CD4-positive, alpha-beta T cell treated with Interleukin-17A for 1 hour (primary cell): Measurements from ENCODE around the gene CLDN4.
"Not testable (repeated sequence)": the region's sequence is repeated elsewhere in the genome, so short reads cannot be mapped to it uniquely, and the experiment has no call there.

Experiments used
- DNase-seq: peaks from one replicate; pipeline ENCODE4 v3.0.0-alpha.2; 2020

CLDN4 gene

GRCh38 chr7:73823873-73824592, 6.8 kb upstream of the CLDN4 start:
- DNase-seq: no peak

- DNase-seq: no peak
These were observed 5.8 kb upstream of the CLDN4 start for GRCh38 chr7:73824986-73825385.

- no peak for DNase-seq
These were observed 3.2 kb upstream of the CLDN4 start for GRCh38 chr7:73827567-73828106.

- DNase-seq: peak; percentile 23
These were observed 2.5 kb upstream of the CLDN4 start for GRCh38 chr7:73828107-73828803.

GRCh38 chr7:73828972-73829371, 1.8 kb upstream of the CLDN4 start:
- no peak for DNase-seq

GRCh38 chr7:73829505-73829904, 1.3 kb upstream of the CLDN4 start:
- DNase-seq: no peak

- no peak for DNase-seq
These were observed 695 bp upstream of the CLDN4 start for GRCh38 chr7:73829921-73830680.

- no peak for DNase-seq
These were observed 713 bp downstream of the CLDN4 start for GRCh38 chr7:73831584-73831833.

- DNase-seq: no peak
These were observed 1.2 kb downstream of the CLDN4 start for GRCh38 chr7:73831834-73832651.

GRCh38 chr7:73832806-73833205, 2.0 kb downstream of the CLDN4 start:
- DNase-seq: no peak

- DNase-seq: no peak
These were observed 2.6 kb downstream of the CLDN4 start for GRCh38 chr7:73833251-73833919.

- DNase-seq: no peak
These were observed 3.9 kb downstream of the CLDN4 start for GRCh38 chr7:73834626-73835191.

- not testable (repeated sequence) for DNase-seq
These were observed 6.4 kb downstream of the CLDN4 start for GRCh38 chr7:73837167-73837566.

- DNase-seq: no peak
These were observed 7.8 kb downstream of the CLDN4 start for GRCh38 chr7:73838642-73839041.

GRCh38 chr7:73839290-73839689, 8.5 kb downstream of the CLDN4 start:
- DNase-seq: no peak

- no peak for DNase-seq
These were observed 9.2 kb downstream of the CLDN4 start for GRCh38 chr7:73839743-73840714.

GRCh38 chr7:73840715-73841379, 10.1 kb downstream of the CLDN4 start:
- DNase-seq: no peak

GRCh38 chr7:73841689-73842066, 10.9 kb downstream of the CLDN4 start:
- no peak for DNase-seq

- DNase-seq: peak; percentile 92
These were observed 11.5 kb downstream of the CLDN4 start, which contains the start of gene METTL27 for GRCh38 chr7:73842067-73842976. Gene METTL27 (minus strand): TSS chr7:73842516. CDS start chr7:73842140, 376 bp downstream.
